Hematopoietic multipotent progenitor cell treated with erythropoietin and hydrocortisone succinate and interleukin-3 and kit ligand, for 4 days (in vitro differentiated cells): ENCODE data around the gene ZDHHC14.

Experiments
- DNase-seq: peaks from one replicate; pipeline ENCODE4 v3.0.0-alpha.2; 2015

ZDHHC14 gene

DNA sequence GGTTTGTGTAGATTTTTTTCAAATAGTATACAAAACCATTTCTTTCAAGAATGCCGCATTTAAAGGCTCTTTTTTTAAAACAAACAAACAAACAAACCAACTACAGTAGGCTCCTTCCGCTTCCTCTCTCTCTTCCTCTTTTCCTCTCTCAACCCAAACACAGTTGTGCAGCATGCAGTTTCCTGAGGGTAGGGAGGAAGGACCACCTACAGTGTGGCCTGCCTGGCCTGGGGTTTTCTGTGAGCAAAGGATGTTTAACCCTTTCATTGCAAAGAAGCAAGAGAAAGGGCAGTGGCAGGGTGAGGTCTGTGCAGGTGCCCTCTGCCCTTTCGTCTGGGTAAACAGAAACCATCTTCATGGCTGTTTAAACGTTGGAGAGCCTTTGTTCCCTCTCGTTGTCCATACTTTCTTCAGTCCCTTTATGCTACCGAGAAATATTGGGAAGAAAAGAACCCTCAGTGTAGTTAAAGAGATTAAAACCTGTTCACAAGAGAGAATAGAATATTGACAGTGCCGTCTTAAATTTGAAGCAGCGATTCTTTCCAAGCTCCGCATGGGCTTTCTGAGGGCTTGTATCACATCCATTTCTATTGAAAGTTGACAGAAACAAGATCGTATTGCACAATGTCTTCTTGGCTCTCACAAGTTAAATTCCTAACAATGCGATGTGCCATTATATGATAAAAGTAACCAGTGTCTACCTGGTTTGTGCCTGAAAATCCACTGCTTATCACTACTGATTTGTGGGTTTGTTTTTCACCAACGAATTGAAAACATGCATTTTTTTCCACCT, 226.5 kb downstream of the ZDHHC14 start:
- DNase-seq, result peak; percentile 33

DNA sequence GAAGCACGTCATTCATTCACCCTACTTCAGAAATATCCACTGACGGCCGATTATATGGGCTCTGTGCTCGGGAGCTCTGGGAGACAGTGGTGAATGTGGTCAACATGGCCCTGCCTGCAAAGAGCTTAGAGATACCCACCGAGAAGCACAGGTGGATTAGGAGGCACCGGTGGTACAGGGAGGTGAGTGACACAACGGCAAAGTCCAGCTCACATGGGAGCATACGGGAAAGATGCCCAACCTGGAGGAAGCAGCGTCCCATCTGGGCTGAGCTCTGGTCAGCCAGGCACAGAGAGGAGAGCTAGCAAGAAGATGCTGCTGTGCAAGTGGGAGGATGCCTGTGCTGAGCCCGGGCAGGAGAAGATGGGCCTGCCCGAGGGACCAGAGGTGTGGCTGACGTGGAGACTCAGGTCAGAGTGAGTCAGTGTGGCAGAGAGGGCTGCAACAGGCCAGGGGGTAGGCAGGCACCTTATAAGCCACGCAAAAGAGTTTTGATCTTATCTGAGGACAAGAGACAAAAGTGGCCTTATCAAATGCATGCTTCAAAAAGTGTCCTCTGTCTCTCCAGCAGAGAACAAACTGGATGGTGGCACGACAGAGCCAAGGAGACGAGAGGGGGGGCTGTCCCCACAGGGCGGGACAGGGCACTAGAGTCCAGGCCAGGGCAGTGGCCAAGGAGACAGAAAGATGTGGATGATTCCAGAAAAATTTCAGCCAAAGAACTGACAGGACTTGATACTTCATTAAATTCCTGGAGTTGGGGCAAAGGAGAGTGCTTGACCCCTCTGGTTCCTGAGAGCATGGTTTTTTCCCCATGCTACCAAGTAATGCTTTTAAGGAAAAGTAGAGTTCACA, 227.5 kb downstream of the ZDHHC14 start:
- no peak for DNase-seq

DNA sequence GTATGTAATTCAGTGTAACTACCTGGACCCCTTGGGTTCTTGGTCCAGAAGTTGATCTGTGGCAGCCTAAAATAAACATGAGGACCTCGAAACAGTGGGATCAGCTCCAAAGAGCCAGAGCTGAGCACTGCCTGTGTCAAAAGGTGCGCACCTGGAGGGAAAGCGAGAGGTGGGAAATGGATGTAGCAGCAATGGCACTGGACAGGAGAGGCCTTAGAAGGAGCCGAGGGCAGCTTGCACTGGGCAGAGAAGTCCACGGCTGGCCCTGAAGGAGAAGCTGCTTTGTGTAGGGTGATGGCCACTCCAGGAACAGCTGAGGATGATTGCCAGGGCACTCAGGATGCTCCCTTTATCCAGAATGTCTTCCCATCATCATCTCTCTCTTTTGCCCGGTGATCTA, 228.1 kb downstream of the ZDHHC14 start:
- no peak for DNase-seq

DNA sequence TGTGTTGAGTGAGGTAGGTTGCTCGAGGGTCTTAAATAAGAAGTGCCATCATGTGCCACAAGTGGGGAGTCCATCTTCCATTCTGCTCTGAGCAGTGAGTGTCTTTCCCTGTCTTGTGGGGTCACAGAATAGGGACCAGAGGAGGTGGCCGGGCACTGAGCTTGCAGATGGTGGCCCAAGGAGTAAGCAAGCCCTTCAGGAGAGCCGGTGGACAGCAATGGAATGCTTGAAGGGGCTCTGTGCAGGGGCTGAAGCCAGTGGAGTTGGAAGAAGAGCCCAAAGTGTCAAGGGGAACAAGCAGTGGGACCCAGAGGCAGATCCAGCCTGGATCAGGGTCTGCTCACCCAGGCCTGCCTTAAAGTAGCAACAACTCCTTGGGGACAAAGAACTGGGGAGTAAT, 228.6 kb downstream of the ZDHHC14 start:
- DNase-seq, result no peak

DNA sequence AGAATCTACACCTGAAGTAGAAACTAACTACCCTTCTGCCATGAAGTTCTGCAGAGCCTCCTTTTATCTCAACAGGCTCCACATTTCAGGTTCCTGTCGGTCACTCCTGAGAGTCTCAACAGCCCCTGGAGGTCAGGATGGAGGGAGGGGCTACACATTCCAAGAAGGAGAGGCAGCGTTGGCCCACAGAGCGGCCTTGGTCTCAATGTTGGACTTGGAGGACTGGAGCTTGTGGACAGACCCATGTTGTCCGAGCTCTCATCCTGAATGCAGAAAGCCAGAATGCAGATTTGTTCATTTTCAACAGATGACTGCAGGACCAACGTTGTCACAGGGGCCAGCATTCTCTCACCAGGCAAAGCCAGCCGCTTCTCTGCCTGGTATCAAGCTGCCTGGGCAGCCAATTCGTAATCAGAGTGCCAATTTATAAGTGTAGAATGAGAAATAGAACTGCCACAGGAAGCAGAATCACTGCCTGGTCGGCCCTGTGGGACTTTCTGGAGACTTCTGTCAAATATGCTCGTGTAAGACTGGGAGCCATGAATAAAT, 229.5 kb downstream of the ZDHHC14 start:
- no peak for DNase-seq

DNA sequence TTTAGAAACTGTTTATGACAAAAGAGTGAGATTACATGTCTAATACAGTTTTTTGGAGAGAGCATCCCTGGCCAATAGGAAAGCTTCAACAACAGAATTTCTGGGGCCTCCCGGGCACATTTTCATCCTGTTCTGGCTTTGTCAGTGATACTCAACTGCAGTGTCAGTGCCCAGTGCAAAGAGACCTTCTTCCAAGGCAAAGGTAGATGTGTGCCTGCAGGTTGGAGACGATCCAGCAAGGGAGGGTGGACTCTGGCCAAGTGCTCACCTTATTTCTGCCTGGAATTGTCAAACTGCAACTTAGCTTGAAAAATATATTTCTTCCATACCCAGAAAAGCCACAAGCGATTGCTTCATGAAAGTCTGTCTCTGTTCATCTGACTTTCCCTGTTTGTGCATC, 230.4 kb downstream of the ZDHHC14 start:
- no peak for DNase-seq

DNA sequence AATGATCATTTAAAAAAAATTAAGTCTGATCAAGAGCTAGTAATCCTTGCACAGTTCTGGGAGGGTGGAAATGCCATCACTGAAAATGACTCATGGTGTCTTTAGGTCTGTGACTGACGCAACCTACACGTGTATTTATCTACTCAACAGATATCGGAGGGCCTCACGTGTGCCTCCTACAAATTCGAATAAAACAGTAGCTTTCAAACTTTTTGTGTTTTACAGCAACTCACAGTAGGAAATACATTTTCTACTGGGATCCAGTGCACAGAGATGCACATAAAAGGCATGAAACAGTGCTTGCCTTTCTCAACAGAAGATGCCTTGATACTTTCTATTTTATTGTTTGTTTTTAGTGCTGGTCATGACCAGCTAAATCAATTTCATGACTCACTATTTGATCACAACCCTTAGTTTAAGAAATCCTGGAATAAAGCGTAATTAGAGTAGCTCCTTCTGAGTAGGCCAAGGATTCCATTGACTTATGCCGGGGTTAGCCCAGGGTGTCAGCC, 232.1 kb downstream of the ZDHHC14 start:
- peak; percentile 38 for DNase-seq

DNA sequence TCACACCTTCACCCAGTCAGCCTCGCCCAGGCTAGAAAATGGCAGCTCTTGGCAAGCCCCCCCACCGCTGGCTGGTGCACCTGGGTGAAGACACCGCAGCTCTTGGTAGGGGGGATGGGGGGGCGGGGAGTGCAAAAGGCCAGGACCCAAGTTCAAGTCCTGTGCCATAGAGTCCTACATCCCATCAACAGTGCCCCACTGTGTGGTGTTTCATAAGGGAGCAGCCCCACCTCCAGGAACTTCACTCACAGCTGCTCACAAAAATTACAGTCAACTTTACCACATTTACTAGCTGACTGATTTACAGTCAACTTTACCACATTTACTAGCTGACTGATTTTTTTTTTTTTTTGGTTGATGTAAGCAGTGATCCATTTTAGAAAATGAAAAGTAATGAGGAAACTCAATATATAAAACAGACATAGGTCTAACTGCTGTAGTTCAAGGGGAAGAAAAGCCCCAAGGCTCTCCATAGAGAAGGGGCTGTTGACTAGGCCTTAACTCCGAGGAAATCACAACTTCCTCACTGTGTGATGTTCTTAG, 233.1 kb downstream of the ZDHHC14 start:
- peak; percentile 51 for DNase-seq

DNA sequence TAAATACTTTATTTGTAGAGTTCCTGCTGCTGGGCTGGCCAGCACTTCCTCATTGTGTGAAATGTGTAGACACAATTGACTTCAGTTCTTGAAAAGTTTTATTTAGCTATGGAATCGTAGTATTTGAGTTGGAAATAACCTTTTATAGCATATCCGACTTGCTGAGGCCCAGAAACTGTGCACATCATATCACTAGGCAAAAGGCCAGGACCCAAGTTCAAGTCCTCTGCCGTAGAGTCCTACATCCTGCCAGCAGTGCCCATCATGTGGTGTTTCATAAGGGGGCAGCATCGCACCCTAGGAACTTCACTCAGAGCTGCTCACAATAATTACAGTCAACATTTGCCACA, 234.4 kb downstream of the ZDHHC14 start:
- peak; percentile 64 for DNase-seq

DNA sequence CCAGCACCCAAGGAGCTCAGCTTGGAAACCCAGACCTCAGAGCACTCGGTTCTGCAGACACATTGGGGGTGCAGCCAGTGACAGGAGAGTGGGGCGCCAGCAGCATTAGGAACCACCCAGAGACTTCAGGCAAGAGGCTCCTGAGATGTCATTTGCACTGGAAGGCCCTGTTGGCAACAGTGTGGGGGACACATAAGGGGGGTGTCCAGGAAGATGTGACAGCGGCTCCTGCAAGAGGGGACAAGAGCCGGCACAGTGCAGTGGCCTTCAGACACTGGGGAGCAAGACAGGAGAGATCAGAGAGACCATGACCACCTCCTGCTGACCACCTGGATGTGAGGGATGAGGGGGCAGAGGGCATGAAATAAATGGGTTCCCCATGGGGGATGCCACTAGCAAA, 235.0 kb downstream of the ZDHHC14 start:
- no peak for DNase-seq

DNA sequence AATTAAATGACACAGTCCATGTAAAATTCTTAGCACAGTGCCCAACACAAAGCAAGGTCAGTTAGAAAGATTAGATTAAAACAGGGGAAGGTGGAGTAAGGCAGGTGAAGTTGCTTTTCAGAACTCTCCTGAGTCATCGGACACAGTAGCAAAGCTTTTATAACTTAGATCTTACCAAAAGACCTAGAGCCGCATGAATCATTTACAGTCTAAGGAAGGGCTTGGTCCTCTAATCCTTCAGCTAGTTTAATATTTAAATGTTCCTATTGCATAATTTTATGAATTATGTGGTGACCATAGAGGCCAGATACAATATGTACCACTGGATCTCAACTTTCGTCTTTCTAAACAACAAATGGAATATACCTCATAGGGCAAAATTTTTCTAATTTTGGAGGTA, 240.0 kb downstream of the ZDHHC14 start:
- DNase-seq, result no peak

DNA sequence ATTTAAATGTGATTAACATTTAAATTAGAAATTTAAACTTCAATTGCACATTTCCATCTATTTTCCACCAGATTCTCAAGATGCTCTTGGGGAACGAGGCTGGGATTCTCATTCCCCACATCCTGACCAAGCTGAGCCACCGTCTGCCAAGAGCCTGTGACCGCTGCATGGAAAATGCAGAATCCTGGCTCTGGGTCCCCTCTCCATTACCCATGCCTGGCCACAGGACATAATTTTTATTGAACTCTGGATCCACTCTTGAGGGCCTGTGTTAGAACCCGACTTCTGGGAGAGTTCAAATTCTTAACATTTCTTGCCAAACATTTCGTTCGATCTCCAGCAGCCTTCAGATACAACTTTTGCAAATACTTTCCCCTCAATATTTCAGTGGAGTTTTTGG, 240.4 kb downstream of the ZDHHC14 start:
- no peak for DNase-seq

DNA sequence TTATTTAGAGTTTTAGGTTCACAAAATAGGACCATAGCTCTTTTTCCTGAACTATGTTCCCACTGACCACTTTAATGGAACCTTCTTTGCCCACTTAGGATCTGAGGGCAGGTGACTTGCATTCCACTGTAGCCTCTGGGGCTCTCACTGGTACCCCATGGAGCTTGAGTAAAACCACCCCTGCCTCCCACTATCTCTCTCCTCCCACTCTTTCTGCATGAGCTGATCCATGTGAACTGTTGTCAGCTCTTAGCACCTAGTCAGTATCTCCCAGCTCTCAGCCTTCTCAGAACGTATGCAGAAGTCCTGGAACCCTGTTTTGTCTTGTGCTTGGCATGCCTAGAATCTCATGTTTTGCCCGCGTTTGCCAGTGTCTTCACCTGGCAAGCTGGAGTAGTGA, 241.4 kb downstream of the ZDHHC14 start:
- DNase-seq, result no peak

DNA sequence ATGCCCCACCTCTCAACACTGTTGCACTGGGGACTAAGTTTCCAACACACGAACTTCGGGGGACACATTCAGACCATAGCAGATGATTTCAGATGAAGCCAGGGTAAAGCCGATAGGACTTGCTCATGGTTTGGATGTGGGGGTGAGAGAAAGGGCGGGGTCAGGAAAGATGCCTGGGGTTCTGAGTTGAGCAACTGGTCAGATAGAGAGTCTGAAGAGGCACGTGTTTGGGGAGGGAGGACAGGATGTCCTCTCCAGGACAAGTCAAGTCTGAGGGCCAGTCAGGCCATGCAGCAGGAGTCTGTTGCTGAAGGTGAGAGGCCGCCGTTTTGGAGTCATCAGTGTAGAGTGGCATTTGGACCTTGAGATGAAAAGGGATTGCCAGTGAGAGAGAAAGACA, 244.1 kb downstream of the ZDHHC14 start:
- DNase-seq, result no peak

DNA sequence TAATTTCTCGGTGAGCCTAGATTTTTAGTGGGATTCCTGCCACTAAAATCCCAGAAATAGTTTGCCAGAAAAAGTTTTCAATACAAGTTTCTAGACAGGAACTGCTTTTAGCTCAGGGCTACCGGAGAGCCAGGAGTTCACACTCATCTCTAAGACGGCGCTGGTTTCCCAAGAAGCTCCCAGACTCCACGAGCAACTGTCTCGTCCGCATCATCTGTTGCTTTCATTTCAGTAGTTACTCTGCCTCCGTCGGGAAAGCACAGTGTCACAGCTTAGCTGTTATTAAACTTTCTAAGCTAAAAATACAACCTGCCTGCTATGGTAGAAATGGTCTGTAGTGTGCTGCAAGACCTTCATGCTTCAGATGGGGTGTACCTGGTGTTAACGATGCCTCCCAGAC, 244.8 kb downstream of the ZDHHC14 start:
- no peak for DNase-seq

DNA sequence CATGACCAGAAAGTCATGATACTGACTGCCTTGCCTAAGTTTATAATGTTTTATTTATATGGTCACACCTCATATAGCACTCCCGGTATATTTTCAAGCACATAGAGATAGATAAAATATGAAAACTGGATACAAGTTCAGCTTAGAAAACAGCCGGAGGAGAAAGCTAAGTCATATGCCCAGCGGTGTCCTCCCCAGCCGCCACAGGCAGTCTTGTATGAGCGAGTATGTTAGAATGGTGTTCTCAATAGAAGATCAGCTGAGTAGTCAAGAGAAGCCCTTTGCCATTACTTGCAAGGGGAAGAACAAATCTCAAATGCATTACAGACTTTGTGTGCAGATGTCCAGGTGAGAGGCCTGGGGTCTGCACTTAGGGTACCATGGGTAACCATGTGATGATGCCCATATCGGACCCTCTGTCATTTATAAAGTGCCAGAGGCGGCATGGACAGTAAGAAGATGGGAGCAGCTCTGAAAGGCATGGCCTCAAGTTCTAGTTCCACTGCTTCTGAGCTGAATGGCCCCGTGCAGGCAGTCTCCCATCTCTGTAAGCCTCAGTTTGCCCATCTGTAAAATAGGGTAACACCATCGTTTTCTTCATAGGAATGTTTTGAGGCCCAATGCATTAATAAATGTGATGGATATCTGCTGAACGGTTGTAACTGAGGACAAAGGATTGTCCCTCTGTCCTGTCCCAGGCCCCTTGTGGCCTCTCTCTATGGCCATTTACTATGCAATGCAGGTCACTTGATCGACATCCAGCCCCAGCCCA, 246.4 kb downstream of the ZDHHC14 start:
- DNase-seq, result no peak

DNA sequence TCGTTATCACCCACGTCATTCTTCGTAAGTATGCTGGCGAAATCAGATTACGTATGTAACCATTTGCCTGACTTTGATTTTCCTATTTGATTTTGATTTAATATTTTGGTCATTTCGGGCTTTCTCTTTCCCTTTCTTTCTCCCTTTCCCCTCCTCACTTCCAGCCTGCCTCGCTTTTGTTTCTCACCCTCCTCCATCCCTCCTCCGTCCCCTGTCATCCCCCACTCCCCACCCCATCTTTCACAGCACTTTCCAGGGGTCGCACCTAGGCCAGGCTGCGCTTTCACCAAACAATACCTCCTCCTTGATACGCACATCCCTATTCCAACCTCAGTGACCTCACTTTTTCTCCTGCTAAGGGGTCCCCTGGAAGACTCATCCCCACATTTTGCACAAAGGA, 247.5 kb downstream of the ZDHHC14 start:
- no peak for DNase-seq

DNA sequence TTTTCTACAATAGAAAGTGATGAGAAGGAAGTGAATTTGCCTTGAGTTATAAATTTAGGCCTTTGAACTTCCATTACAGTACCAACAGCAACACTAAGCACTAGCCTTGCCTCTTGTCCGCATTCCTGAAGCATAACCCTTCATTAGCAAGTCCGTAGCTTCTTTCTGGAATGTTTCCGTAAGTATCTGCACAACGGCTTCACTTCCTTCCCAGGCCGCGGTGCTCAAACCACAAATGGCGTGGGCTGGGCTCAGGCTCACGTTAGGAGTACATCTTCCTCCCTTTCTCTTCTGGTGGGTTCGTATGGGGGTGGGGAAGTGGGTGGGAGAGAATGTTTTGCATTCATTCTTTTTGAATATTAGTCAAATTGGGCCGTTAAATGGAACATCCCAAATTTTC, 248.2 kb downstream of the ZDHHC14 start:
- DNase-seq, result peak; percentile 58

DNA sequence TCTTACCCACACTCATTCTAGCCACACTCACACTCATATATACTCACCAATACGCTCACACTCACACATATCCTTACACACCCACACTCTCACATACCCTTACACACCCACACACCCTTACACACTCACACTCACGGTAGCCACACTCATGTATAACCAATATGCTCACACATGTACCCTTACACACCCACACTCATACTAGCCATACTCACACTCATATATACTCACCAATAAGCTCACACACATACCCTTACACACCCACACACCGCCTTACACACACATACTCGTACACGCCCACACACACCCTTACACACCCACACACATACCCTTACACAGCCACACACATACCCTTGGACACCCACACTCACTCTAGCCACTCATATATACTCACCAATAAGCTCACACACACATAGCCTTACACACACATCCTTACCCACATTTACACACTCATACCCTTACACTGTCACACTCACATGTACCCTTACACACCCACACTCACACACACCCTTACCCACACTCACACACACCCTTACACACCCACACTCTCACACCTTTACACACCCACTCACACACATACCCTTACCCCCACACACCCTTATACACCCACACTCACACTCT, 249.6 kb downstream of the ZDHHC14 start:
- DNase-seq, result no peak

DNA sequence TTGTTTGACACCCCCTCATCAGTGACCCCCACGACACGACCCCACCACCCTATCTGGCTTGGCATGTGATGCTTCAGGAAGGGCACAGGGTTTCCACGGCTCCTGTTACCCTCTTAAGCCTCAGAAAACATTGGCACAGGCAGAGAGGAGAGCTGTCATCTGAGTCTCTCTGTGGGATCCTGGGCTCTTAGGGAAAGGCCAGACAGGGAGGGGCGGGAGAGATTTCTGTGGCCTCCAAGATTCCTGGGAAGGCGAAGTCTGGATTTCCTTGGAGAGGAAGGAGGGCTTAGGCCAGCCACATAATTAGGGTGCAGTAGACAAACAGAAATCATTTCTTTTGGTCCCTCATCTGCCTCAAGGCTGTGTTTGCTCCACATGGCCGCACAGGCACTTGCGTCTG, 250.4 kb downstream of the ZDHHC14 start:
- no peak for DNase-seq

DNA sequence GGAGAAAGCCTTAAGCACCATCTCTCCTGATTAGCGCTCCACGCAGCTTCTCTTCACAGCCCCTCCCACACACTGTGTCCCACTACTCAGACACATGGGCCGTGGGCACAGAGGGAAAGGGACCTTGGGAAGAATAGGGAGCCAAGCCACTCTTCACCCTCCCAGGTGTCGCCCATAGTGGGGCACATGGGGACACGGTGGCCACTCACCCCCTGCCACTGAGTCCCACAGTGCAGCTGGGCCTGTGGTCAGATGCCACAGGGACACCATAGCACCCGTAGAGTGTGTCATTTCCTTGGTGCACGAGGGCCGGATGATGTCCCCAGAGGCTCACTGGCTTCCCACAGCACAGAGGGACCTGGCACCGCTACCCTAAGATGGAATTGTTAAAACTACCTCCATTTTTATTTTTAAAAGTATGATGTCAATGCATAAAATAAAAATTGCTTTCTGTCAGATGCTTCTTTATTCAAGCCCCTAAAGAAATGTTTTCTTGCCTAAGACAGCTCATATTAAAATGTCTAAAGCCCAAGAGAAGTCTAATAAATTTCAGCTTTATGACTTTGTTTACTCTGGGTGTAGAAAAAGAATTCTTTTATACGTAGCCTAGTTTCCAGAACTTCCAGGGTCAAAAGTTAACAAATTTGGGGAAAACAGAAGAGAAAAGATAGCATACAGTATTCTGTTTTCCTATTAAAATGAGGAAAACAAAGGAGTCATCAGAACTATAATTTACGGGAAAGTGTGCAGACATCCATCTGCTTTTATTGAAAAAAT, 251.0 kb downstream of the ZDHHC14 start:
- no peak for DNase-seq

DNA sequence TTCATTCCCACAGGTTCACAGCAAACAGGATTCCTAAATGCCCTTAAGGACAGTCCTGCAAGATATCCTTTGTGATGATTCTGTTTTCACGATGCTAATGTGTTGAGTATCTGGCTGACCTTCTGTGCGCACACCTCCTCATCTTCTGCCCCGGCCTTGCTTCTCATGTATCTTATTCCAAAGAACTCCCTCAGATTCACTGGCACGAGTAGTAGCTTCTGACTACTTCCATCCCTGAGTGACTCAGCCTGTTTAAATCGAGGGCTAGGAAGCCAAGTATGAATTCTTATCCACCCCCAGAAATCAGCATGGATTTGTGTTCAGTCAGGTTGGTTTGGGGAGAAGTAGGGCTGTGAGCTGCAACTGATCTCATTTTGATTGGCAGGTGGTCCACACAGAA, 251.8 kb downstream of the ZDHHC14 start:
- no peak for DNase-seq
